ENCODE results near the gene NDFIP1.

DNA sequence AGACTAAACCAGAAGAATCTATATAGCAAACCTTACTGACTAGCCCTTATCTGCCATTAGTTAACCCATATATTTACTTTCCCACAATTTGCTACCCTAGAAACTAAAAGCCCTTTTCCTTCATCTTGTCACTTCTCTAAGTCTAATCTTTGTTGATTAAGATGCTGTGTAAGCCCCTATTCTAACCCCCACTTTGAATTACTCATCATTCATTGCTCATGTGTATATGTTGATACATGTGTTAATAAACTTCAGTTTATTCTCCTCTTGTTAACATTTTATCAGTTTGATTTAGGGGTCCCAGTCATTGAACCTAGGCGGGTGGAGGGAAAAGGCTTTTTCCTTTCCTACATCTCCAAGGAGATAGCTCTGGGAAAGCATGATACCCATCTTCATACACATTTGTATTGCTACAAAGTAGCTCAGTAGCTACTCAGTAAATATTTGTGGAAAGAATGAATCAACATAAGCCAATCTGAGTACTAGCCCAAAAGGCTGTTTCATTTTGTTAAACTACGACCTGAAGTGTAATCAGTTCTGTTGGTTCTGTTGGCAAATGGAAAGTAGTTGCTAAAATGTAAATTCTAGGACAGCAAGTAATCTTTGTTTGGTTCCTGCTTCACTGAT lies 35.1 kb upstream of the NDFIP1 start:
- TF ChIP-seq POLR2A (IDR thresholded peaks at IDR 0.05; ENCODE audit: low read length) (no peak), GATA1 (IDR thresholded peaks at IDR 0.05; ENCODE audit: low read depth, low read length) (no peak)
